Measurements from ENCODE around the gene DAP. TPM values are rescaled to one million over a fixed set of nuclear protein-coding genes. Genes with fewer than 3 reads are reported as not detected.

Gene DAP
- total and polyA plus RNA-seq, 8 donors: 9.3 to 184 (median 91.0) TPM

DNA sequence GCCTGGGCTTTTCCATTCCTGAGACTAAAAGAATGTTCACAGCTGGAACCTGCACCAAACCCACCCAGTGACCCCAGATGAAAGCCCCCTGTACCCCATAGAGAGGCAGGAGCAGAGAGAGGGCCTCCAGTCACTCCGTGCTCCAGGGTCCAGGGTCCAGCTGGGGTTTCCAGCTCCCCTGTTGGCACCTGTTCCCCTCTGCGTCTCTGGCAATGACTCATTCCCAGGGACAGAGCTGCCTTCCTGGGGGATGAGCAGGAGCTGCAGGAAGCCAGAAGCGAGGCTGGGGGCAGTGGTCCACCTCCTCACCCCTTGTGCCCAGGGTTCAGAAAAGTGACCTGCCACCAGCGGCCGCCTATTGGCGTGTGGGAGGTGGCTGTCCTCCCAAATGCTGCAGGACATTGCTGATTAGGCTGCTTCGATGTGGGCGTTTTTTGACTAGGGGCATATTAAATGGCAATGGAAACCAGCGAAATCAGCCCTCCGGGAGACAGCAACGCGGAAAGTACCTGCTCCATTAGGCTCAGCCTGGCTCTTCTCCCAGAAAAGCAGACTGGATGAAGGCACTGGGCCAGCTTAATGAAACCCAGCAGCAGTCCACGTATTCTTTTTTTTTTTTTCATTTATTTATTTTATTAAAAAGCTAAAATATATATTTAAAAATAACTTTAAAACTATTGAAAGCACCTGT lies 97.4 kb downstream of the DAP start:
- 20 to 49% (median 28%) methylated on average over 11 to 13 of the region's 13 CpGs for WGBS, 5 donors
- Histone ChIP-seq H3K27me3 (no peaks in the 10 kb centered on the region), H3K4me1 (peaks cover 6 to 11% (median 10%) of the 10 kb centered on the region in 4 donors), H3K27ac (no peak overlapping the region), H3K36me3 (no peaks in the 10 kb centered on the region), H3K9me3 (no peaks in the 10 kb centered on the region), H3K4me3 (no peak overlapping the region)
- TF ChIP-seq, protein P1, sequence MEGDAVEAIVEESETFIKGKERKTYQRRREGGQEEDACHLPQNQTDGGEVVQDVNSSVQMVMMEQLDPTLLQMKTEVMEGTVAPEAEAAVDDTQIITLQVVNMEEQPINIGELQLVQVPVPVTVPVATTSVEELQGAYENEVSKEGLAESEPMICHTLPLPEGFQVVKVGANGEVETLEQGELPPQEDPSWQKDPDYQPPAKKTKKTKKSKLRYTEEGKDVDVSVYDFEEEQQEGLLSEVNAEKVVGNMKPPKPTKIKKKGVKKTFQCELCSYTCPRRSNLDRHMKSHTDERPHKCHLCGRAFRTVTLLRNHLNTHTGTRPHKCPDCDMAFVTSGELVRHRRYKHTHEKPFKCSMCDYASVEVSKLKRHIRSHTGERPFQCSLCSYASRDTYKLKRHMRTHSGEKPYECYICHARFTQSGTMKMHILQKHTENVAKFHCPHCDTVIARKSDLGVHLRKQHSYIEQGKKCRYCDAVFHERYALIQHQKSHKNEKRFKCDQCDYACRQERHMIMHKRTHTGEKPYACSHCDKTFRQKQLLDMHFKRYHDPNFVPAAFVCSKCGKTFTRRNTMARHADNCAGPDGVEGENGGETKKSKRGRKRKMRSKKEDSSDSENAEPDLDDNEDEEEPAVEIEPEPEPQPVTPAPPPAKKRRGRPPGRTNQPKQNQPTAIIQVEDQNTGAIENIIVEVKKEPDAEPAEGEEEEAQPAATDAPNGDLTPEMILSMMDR (IDR thresholded peaks at IDR 0.05): no peak
- no peak for TF ChIP-seq POLR2AphosphoS5 (IDR thresholded peaks at IDR 0.05)
- TF ChIP-seq EP300 (IDR thresholded peaks at IDR 0.05): no peak
- no peak for TF ChIP-seq POLR2A (IDR thresholded peaks at IDR 0.05)
- intact Hi-C loops (cut with DNase I; ENCODE audit: low total_unique reads): no loop called here
- peak; percentile 48 to 68 for DNase-seq

DNA sequence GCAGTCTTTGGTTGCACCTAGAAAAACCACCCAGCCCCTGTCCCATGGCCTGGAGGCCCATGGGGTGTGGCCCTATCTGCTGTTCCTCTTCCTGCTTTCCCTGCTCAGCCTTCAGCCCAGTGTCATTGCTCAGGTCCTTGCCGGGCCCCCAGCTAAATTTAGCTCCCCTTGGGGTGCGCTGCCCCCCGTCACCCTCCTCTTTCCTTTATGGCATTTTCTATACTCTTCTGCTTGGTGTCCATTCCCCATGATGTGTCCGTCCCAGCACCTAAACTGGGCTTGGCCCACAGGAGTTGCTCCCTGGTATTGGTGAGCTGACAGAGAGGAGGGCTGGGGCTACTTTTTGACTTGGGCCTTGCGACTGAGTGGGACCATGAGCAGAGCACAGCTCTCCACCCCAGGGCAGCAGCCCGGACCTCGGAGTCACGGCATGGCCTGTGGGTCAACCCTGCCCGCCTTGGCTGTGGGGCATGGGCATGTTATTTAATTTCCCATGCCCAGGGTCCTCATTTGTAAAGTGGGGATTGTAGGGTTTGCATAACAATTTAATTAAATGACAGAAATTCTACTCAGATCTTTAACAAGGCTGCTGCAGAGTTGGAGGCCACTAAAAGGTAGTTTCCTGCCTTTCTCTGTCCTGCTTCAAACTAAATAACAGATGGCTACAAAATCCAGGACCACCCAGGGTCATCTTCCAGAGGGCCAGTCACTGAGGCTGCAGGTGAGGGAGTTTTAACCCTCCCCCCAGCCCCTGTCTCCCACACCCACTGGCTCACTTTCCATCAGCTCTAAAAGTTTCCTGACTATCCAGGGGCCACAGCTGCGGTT lies 98.2 kb downstream of the DAP start:
- 81 to 92% (median 87%) methylated on average over 10 of the region's 10 CpGs for WGBS, 5 donors
- no peaks in the 10 kb centered on the region for H3K36me3 ChIP-seq
- no peaks in the 10 kb centered on the region for H3K9me3 ChIP-seq
- H3K4me3 ChIP-seq: no peak overlapping the region
- DNase-seq: no peak
- peaks cover 6 to 11% (median 10%) of the 10 kb centered on the region in 4 donors for H3K4me1 ChIP-seq
- no peak overlapping the region for H3K27ac ChIP-seq
- TF ChIP-seq POLR2A (IDR thresholded peaks at IDR 0.05) (no peak), POLR2AphosphoS5 (IDR thresholded peaks at IDR 0.05) (no peak), EP300 (IDR thresholded peaks at IDR 0.05) (no peak)
- TF ChIP-seq, protein P1 (IDR thresholded peaks at IDR 0.05): no peak
- intact Hi-C loops (cut with DNase I; ENCODE audit: low total_unique reads): no loop called here
- H3K27me3 ChIP-seq: no peaks in the 10 kb centered on the region

DNA sequence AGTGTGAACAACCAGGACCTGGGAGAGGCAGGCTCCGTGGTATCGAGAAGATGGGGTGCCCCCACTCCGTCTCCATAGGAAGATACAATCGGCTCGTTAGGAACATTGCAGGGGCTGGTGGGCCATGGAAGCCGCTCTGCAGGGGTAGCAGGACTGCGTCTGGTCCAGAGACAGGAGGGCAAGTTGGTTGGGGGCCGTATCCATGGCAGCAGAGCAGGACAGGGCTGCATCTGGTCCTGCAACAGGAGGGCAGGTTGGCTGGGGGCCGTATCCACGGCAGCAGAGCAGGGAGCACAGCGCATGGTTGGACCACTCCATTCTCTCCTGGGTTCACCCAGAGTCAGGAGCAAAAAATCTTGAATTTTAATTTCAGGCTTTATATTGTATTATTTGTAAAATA lies 99.0 kb downstream of the DAP start:
- Histone ChIP-seq H3K27me3 (no peaks in the 10 kb centered on the region), H3K36me3 (no peaks in the 10 kb centered on the region), H3K9me3 (no peaks in the 10 kb centered on the region), H3K4me1 (peaks cover 6 to 11% (median 10%) of the 10 kb centered on the region in 4 donors), H3K27ac (no peak overlapping the region), H3K4me3 (no peak overlapping the region)
- DNase-seq: no peak
- intact Hi-C loops (cut with DNase I; ENCODE audit: low total_unique reads): no loop called here
- WGBS, 5 donors: 89 to 96% (median 95%) methylated on average over 11 of the region's 11 CpGs
- no peak for TF ChIP-seq POLR2A (IDR thresholded peaks at IDR 0.05)
- TF ChIP-seq EP300 (IDR thresholded peaks at IDR 0.05): no peak
- no peak for TF ChIP-seq POLR2AphosphoS5 (IDR thresholded peaks at IDR 0.05)
- TF ChIP-seq, protein P1 (IDR thresholded peaks at IDR 0.05): no peak

DNA sequence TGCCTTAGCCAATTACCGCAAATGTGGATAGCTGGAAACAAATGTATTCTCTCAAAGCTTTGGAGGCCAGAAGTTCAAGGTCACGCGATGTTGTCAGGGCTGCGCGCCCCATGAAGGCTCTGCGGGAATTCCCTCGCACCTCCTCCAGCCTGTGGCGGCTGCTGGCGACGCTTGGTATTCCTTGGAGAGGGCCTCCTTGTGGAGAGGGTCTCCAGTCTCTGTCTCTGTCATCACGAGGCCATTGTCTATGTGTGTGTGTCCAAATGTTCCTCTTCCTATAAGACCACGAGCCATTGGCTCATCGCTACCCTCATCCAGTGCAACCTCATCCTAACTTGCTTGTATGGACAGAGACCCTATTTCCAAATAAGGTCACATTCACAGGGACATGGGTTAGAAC lies 99.6 kb downstream of the DAP start:
- intact Hi-C loops (cut with DNase I; ENCODE audit: low total_unique reads): no loop called here
- 92 to 97% (median 95%) methylated on average over 13 of the region's 13 CpGs for WGBS, 5 donors
- no peaks in the 10 kb centered on the region for H3K9me3 ChIP-seq
- no peaks in the 10 kb centered on the region for H3K27me3 ChIP-seq
- H3K4me1 ChIP-seq: peaks cover 6 to 11% (median 10%) of the 10 kb centered on the region in 4 donors
- H3K4me3 ChIP-seq: no peak overlapping the region
- DNase-seq: no peak
- TF ChIP-seq EP300 (IDR thresholded peaks at IDR 0.05): no peak
- TF ChIP-seq POLR2AphosphoS5 (IDR thresholded peaks at IDR 0.05): no peak
- H3K36me3 ChIP-seq: no peaks in the 10 kb centered on the region
- H3K27ac ChIP-seq: no peak overlapping the region
